A549 (cell line): ENCODE measurements around the gene IP6K3. TPM values are rescaled to one million over a fixed set of nuclear protein-coding genes. Genes with fewer than 3 reads are reported as not detected.

Source experiments
- ATAC-seq, 2 experiments: fragments of 200-7000 bp in 1 of 2; fragments of >200 bp in 1 of 2; cut with Nextera tagmentation in 1 of 2; cut with Tn5 transposase in 1 of 2; 3 replicates each; pipeline versions ENCODE4 v1.8.0 to v1.9.1; 2018 to 2020; ENCODE audit warnings: mild to moderate bottlenecking in 1 of 2, moderate library complexity in 1 of 2
- CTCF ChIA-PET: fragments of 300-600 bp; sonication (Branson Sonifier 250); formaldehyde crosslinking; extraction: SDS; loops from one replicate; lab custom pipeline; 2021; ENCODE audit warnings: antibody characterized with exemption, inconsistent platforms; lab: Yijun Ruan, JAX
- POLR2A ChIA-PET: fragments of 350-600 bp; formaldehyde crosslinking; extraction: SDS; loops from one replicate; lab custom pipeline; 2021; ENCODE audit warnings: antibody characterized with exemption, inconsistent platforms; lab: Yijun Ruan, JAX
- DNase-seq, 2 experiments: peaks; one replicate each; pipeline versions ENCODE4 v3.0.0 to v3.0.0-alpha.2; 2011 to 2016; ENCODE audit warnings: low read depth in 1 of 2, low spot score in 1 of 2
- FAIRE-seq: peaks from 2 replicates; lab custom pipeline; 2011; peaks lifted over from hg19 to GRCh38; lab: Jason Lieb, UNC
- H3K27ac ChIP-seq, 2 experiments: fragments of >200 bp; sonication (Bioruptor Twin); formaldehyde crosslinking; 3 replicates each; pipeline ENCODE4 v1.5.1; 2016 to 2017
- H3K4me1 ChIP-seq: fragments of >200 bp; sonication (Bioruptor Twin); formaldehyde crosslinking; 3 replicates; pipeline ENCODE4 v1.6.1; 2016
- H3K4me2 ChIP-seq: fragments of >200 bp; sonication (Bioruptor Twin); formaldehyde crosslinking; 3 replicates; pipeline ENCODE4 v1.6.1; 2016
- H3K4me3 ChIP-seq: fragments of >200 bp; sonication (Bioruptor Twin); formaldehyde crosslinking; 3 replicates; pipeline ENCODE4 v1.5.1; 2016
- H3K9me3 ChIP-seq: fragments of >200 bp; sonication (Bioruptor Twin); formaldehyde crosslinking; 3 replicates; pipeline ENCODE4 v1.6.1; 2016
- BCL3 ChIP-seq: fragments of >200 bp; sonication (Bioruptor Twin); formaldehyde crosslinking; IDR thresholded peaks from 3 replicates; pipeline ENCODE4 v1.6.1; 2016
- BHLHE40 ChIP-seq: IDR thresholded peaks from 2 replicates; pipeline ENCODE4 v1.6.1; 2012; ENCODE audit warnings: low read depth, low read length, inconsistent platforms
- CBX2 ChIP-seq: fragments of 200-600 bp; sonication (generic); IDR thresholded peaks from 2 replicates; pipeline ENCODE4 v1.6.1; 2016; ENCODE audit warnings: low read depth, mild to moderate bottlenecking, borderline replicate concordance
- CEBPB ChIP-seq, 2 experiments: fragments of >200 bp in 1 of 2; sonication (Bioruptor Twin) in 1 of 2; formaldehyde crosslinking in 1 of 2; IDR thresholded peaks; 2 replicates each; pipeline ENCODE4 v1.6.1; 2012 to 2016
- CHD4 ChIP-seq: fragments of 200-600 bp; sonication (generic); IDR thresholded peaks from 2 replicates; pipeline ENCODE4 v1.6.1; 2016; ENCODE audit warnings: antibody characterized with exemption, mild to moderate bottlenecking, borderline replicate concordance
- CTCF ChIP-seq: fragments of >200 bp; sonication (Bioruptor Twin); formaldehyde crosslinking; IDR thresholded peaks from 3 replicates; pipeline ENCODE4 v1.5.1; 2016
- EHF ChIP-seq: fragments of 250-450 bp; sonication (Bioruptor Pico); IDR thresholded peaks from 2 replicates; pipeline ENCODE4 v1.5.0; 2020; ENCODE audit warnings: mild to moderate bottlenecking
- EHMT2 ChIP-seq: fragments of 200-600 bp; sonication (generic); IDR thresholded peaks from 2 replicates; pipeline ENCODE4 v1.6.1; 2016; ENCODE audit warnings: antibody characterized with exemption, low read depth, mild to moderate bottlenecking, moderate library complexity
- ESRRA ChIP-seq: fragments of 150-350 bp; IDR thresholded peaks from 2 replicates; pipeline ENCODE4 v1.6.1; 2014; ENCODE audit warnings: mild to moderate bottlenecking, low read length, borderline replicate concordance
- FOSB ChIP-seq: fragments of 250-450 bp; sonication (Bioruptor Pico); IDR thresholded peaks from 2 replicates; pipeline ENCODE4 v1.5.0; 2020; ENCODE audit warnings: mild to moderate bottlenecking, moderate library complexity
- FOSL2 ChIP-seq, 2 experiments: fragments of 450-650 bp in 1 of 2; fragments of >200 bp in 1 of 2; sonication (Bioruptor Twin) in 1 of 2; formaldehyde crosslinking; IDR thresholded peaks; 2 replicates each; pipeline versions ENCODE4 v1.5.0 to v1.6.1; 2016 to 2020; ENCODE audit warnings: mild to moderate bottlenecking in 1 of 2, moderate library complexity in 1 of 2
- HEYL ChIP-seq: fragments of 250-450 bp; sonication (Bioruptor Pico); IDR thresholded peaks from 2 replicates; pipeline ENCODE4 v1.8.0; 2021; ENCODE audit warnings: mild to moderate bottlenecking, moderate library complexity
- HOXB5 ChIP-seq: fragments of 250-450 bp; sonication (Bioruptor Pico); IDR thresholded peaks from 2 replicates; pipeline ENCODE4 v1.5.0; 2020; ENCODE audit warnings: mild to moderate bottlenecking, moderate library complexity
- MAFK ChIP-seq: fragments of 450-650 bp; IDR thresholded peaks from 2 replicates; pipeline ENCODE4 v1.6.1; 2014; ENCODE audit not compliant: partially characterized antibody
- MAZ ChIP-seq: fragments of 150-350 bp; IDR thresholded peaks from 2 replicates; pipeline ENCODE4 v1.6.1; 2014; ENCODE audit warnings: antibody characterized with exemption, low read depth, low read length, borderline replicate concordance
- MYC ChIP-seq: IDR thresholded peaks from 2 replicates; pipeline ENCODE4 v1.6.1; 2012; ENCODE audit warnings: mild to moderate bottlenecking, inconsistent platforms, low read length, improper control_type of control experiment, borderline replicate concordance
- PBX3 ChIP-seq: IDR thresholded peaks from 2 replicates; pipeline ENCODE4 v1.6.1; 2012
- POLR2AphosphoS2 ChIP-seq: conservative IDR thresholded peaks from 2 replicates; pipeline ENCODE4 v1.6.1; 2012; ENCODE audit warnings: low read length, improper control_type of control experiment, inconsistent platforms
- RARB ChIP-seq: fragments of 250-450 bp; sonication (Bioruptor Pico); IDR thresholded peaks from 2 replicates; pipeline ENCODE4 v1.8.0; 2021; ENCODE audit warnings: mild to moderate bottlenecking, moderate library complexity
- RFX5 ChIP-seq: fragments of 450-650 bp; IDR thresholded peaks from 2 replicates; pipeline ENCODE4 v1.7.1; 2014; ENCODE audit warnings: antibody characterized with exemption, mild to moderate bottlenecking, moderate library complexity
- SREBF2 ChIP-seq: fragments of 450-650 bp; IDR thresholded peaks from 2 replicates; pipeline ENCODE4 v1.6.1; 2014; ENCODE audit warnings: mild to moderate bottlenecking, moderate library complexity
- TP53 ChIP-seq: fragments of 250-450 bp; sonication (Bioruptor Pico); IDR thresholded peaks from 2 replicates; pipeline ENCODE4 v1.5.0; 2021; ENCODE audit warnings: mild to moderate bottlenecking, moderate library complexity
- ZC3H11A ChIP-seq: fragments of 450-650 bp; IDR thresholded peaks from 2 replicates; pipeline ENCODE4 v1.6.1; 2014; ENCODE audit warnings: antibody characterized with exemption, mild to moderate bottlenecking
- ZFP36 ChIP-seq: fragments of 450-650 bp; IDR thresholded peaks from 2 replicates; pipeline ENCODE4 v1.6.1; 2014; ENCODE audit warnings: borderline replicate concordance; ENCODE audit not compliant: partially characterized antibody
- WGBS: methylation state at CpG from one replicate; pipeline ENCODE4 v1.1.6; 2017; ENCODE audit errors: missing lambda C conversion rate; 5-methylcytosine and 5-hydroxymethylcytosine counted together
- polyA plus RNA-seq, 4 experiments: library from polyadenylated mRNA; depleted of rRNA in 3 of 4; stranded (reverse); fragments of >200 nt; fragmentation: RNase III in 1 of 4; extraction: RNeasy Plus Mini Kit Qiagen cat#74134 plus additional on column Dnase treatment in 1 of 4; gene quantifications; 2 replicates in 3 of 4; 3 replicates in 1 of 4; pipeline ENCODE4 v1.2.3, GENCODE V29; 2011 to 2017

Gene IP6K3
- polyA plus RNA-seq, 2 of the 4 experiments (the other 2 are of a cell fraction), result 0.03 to 0.12 TPM

GRCh38 chr6:33731035-33731434 is 15.7 kb downstream of the IP6K3 start:
- no peak overlapping the region for H3K4me3 ChIP-seq
- no peak for ATAC-seq
- no peak overlapping the region; a peak in 1 of 6 replicates for H3K27ac ChIP-seq
- FAIRE-seq, result no peak
- 58% methylated on average over 7 of the region's 7 CpGs for WGBS
- H3K4me2 ChIP-seq, result no peak overlapping the region
- POLR2A ChIA-PET, result no interaction called here
- TF ChIP-seq EHMT2 (no peak), CHD4 (no peak), RFX5 (no peak), FOSB (no peak), PBX3 (no peak), TP53 (no peak), ESRRA (no peak), EHF (CRISPR knock-in tag) (no peak), SREBF2 (no peak)
- DNase-seq, result no peak
- CTCF ChIA-PET, result interaction anchor here (0.6 to 2.1 kb wide), 4 partner anchors 13 to 685 kb away, joined by 3 to 10 read pairs (median 5); partner anchors contain the start of gene UQCC2
- H3K9me3 ChIP-seq, result no peaks in the 10 kb centered on the region
- no peaks in the 10 kb centered on the region for H3K4me1 ChIP-seq

GRCh38 chr6:33730611-33731010 is 16.1 kb downstream of the IP6K3 start:
- ATAC-seq (no peak), DNase-seq (no peak), FAIRE-seq (no peak)
- Histone ChIP-seq H3K4me3 (no peak overlapping the region), H3K9me3 (no peaks in the 10 kb centered on the region), H3K4me2 (no peak overlapping the region), H3K4me1 (no peaks in the 10 kb centered on the region), H3K27ac (no peak overlapping the region; a peak in 1 of 6 replicates)
- TF ChIP-seq MYC (no peak), HOXB5 (CRISPR knock-in tag) (no peak), CHD4 (no peak), HEYL (no peak), MAZ (no peak), CEBPB (IDR thresholded peaks at IDR 0.05) (no peak), CTCF (no peak), ZC3H11A (no peak), FOSB (no peak), ZFP36 (no peak), EHMT2 (no peak), RARB (CRISPR knock-in tag) (no peak), ESRRA (no peak), POLR2AphosphoS2 (no peak), BHLHE40 (no peak), MAFK (no peak), FOSL2 (IDR thresholded peaks at IDR 0.05) (no peak), FOSL2 (CRISPR knock-in tag; IDR thresholded peaks at IDR 0.05) (no peak), BCL3 (no peak), CBX2 (no peak)
- POLR2A ChIA-PET, result no interaction called here
- CTCF ChIA-PET, result interaction anchor here (0.8 to 2.1 kb wide), 2 partner anchors 15 to 19 kb away, joined by 4 to 10 read pairs; partner anchors contain the start of gene UQCC2
- 80% methylated on average over 10 of the region's 10 CpGs for WGBS
